Adrenal gland (tissue), 12 donors: ENCODE measurements around the gene SMIM15. TPM values are rescaled to one million over a fixed set of nuclear protein-coding genes. Genes with fewer than 3 reads are reported as not detected.

ENCODE experiments used
- DNase-seq, 7 donors: peaks; one replicate each; pipeline ENCODE4 v3.0.0-alpha.2; 2019 to 2020
- H3K27ac ChIP-seq, 5 donors: fragments of 200-600 bp; sonication (generic) in 4 of 5; 1 replicate in 3 of 5; 2 replicates in 2 of 5; pipeline versions ENCODE4 v1.5.1 to v1.8.0; 2016 to 2020; ENCODE audit warnings: mild to moderate bottlenecking in 1 of 5
- H3K27me3 ChIP-seq: fragments of 200-600 bp; 2 replicates; pipeline ENCODE4 v1.8.0; 2021
- H3K36me3 ChIP-seq, 2 donors: fragments of 200-600 bp; replicated peaks in 1 of 2; 1 replicate in 1 of 2; 2 replicates in 1 of 2; pipeline versions ENCODE4 v1.5.1 to v1.8.0; 2018 to 2022
- H3K4me1 ChIP-seq, 2 donors: fragments of 200-600 bp; replicated peaks in 1 of 2; 1 replicate in 1 of 2; 2 replicates in 1 of 2; pipeline versions ENCODE4 v1.5.1 to v1.8.0; 2018 to 2021
- H3K4me3 ChIP-seq, 4 donors: fragments of 200-600 bp; sonication (generic) in 3 of 4; one replicate each; pipeline ENCODE4 v1.5.1; 2016 to 2018
- H3K9me3 ChIP-seq, 3 donors: fragments of 200-600 bp; sonication (generic) in 1 of 3; replicated peaks in 1 of 3; 1 replicate in 2 of 3; 2 replicates in 1 of 3; pipeline versions ENCODE4 v1.5.1 to v1.8.0; 2016 to 2021
- CTCF ChIP-seq, 6 experiments: fragments of 450-650 bp in 4 of 6; fragments of 200-600 bp in 2 of 6; sonication (generic) in 1 of 6; IDR thresholded peaks; 1 replicate in 5 of 6; 2 replicates in 1 of 6; pipeline versions ENCODE4 v1.5.1 to v1.8.0; 2016 to 2021; ENCODE audit warnings: antibody characterized with exemption in 6 of 6, mild to moderate bottlenecking in 2 of 6, moderate library complexity in 1 of 6
- POLR2A ChIP-seq, 2 donors: fragments of 450-650 bp; IDR thresholded peaks; one replicate each; pipeline ENCODE4 v1.6.1; 2017; ENCODE audit warnings: antibody characterized with exemption in 2 of 2, mild to moderate bottlenecking in 2 of 2, moderate library complexity in 1 of 2
- WGBS, 4 donors: extraction: QIAGEN DNeasy Blood & Tissue Kit in 2 of 4; methylation state at CpG; one replicate each; pipeline versions ENCODE4 v1.1.5 to v1.1.7; 2013 to 2017; 5-methylcytosine and 5-hydroxymethylcytosine counted together
- intact Hi-C, 2 donors: fragments of 100-400 bp; cut with DNase I; formaldehyde crosslinking; loops; one replicate each; pipeline versions ENCODE4 v1.14.1 to v1.15.0; 2022 to 2023
- polyA plus RNA-seq, 3 donors: library from polyadenylated mRNA; stranded (reverse); fragments of 200-250 nt in 2 of 3; fragments of 350-450 nt in 1 of 3; fragmentation: Illumina TruSeq in 1 of 3; extraction: RNeasy Lipid Tissue Mini Kit (QIAGEN cat#74804) in 1 of 3; gene quantifications; one replicate each; pipeline ENCODE4 v1.2.3, GENCODE V29; 2013 to 2014
- total RNA-seq, 9 donors: library from RNA; depleted of rRNA in 4 of 9; stranded (reverse); fragments of >200 nt in 4 of 9; fragments of 120-200 nt in 1 of 9; fragmentation: NEBNext Ultra II Directional in 1 of 9; extraction: Animal tissue kit (Norgen Biotek cat#: 25700) in 1 of 9; gene quantifications; one replicate each; pipeline versions ENCODE4 v1.1.0 to v1.2.4, GENCODE V29; 2013 to 2023
- donor health status: healthy with polysubstance abuse.
- donor health status: Bipolar disorder and iron deficiency.
- donor health status: DM: yes; HTN: yes; CAD: no.
- donor health status: DM: no; HTN: no; CAD: no.
- donor health status: DM: no; HTN: no; CAD: no.
- donor health status: DM: yes; HTN: yes; CAD: no.

Gene SMIM15
- total and polyA plus RNA-seq, 12 donors, result 19.1 to 83.9 (median 50.3) TPM

- TF ChIP-seq POLR2A (IDR thresholded peaks at IDR 0.05) (no peak), CTCF (IDR thresholded peaks at IDR 0.05) (no peak)
- intact Hi-C loops, result no loop called here
- no peak overlapping the region for H3K4me3 ChIP-seq
- 88 to 96% (median 94%) methylated on average over 3 of the region's 3 CpGs for WGBS, 4 donors
- H3K4me1 ChIP-seq, result peaks cover 0 to 27% of the 10 kb centered on the region in 2 donors
- H3K9me3 ChIP-seq, result no peaks in the 10 kb centered on the region
- H3K27me3 ChIP-seq, result no peaks in the 10 kb centered on the region
- H3K36me3 ChIP-seq, result peaks cover 0 to 7% of the 10 kb centered on the region in 2 donors
- no peak overlapping the region for H3K27ac ChIP-seq
- no peak for DNase-seq
These were observed 3.2 kb downstream of the SMIM15 start for GRCh38 chr5:61159070-61159469.

GRCh38 chr5:61151893-61152292, 10.4 kb downstream of the SMIM15 start:
- 86 to 97% (median 92%) methylated on average over 2 of the region's 2 CpGs for WGBS, 4 donors
- no peaks in the 10 kb centered on the region for H3K9me3 ChIP-seq
- H3K27me3 ChIP-seq, result no peaks in the 10 kb centered on the region
- H3K27ac ChIP-seq, result no peak overlapping the region
- no peaks in the 10 kb centered on the region for H3K36me3 ChIP-seq
- no peak overlapping the region for H3K4me3 ChIP-seq
- intact Hi-C loops, result no loop called here
- TF ChIP-seq CTCF (IDR thresholded peaks at IDR 0.05) (no peak), POLR2A (IDR thresholded peaks at IDR 0.05) (no peak)
- H3K4me1 ChIP-seq, result no peaks in the 10 kb centered on the region
- DNase-seq, result no peak

- H3K36me3 ChIP-seq, result no peaks in the 10 kb centered on the region
- no peak for DNase-seq
- no peak overlapping the region for H3K27ac ChIP-seq
- H3K4me1 ChIP-seq, result no peaks in the 10 kb centered on the region
- H3K4me3 ChIP-seq, result no peak overlapping the region
- no peaks in the 10 kb centered on the region for H3K27me3 ChIP-seq
- intact Hi-C loops, result no loop called here
- H3K9me3 ChIP-seq, result no peaks in the 10 kb centered on the region
- TF ChIP-seq CTCF (IDR thresholded peaks at IDR 0.05) (no peak), POLR2A (IDR thresholded peaks at IDR 0.05) (no peak)
These were observed 13.8 kb downstream of the SMIM15 start for GRCh38 chr5:61148515-61148914.

- H3K4me1 ChIP-seq, result no peaks in the 10 kb centered on the region
- no peak overlapping the region for H3K27ac ChIP-seq
- H3K36me3 ChIP-seq, result no peaks in the 10 kb centered on the region
- WGBS, 4 donors, result 81 to 85% (median 81%) methylated on average over 3 of the region's 3 CpGs
- H3K9me3 ChIP-seq, result no peaks in the 10 kb centered on the region
- H3K27me3 ChIP-seq, result no peaks in the 10 kb centered on the region
- intact Hi-C loops, result no loop called here
- H3K4me3 ChIP-seq, result no peak overlapping the region
- TF ChIP-seq POLR2A (IDR thresholded peaks at IDR 0.05) (no peak), CTCF (IDR thresholded peaks at IDR 0.05) (no peak)
- no peak for DNase-seq
These were observed 19.5 kb downstream of the SMIM15 start for GRCh38 chr5:61142811-61143210.
